HepG2 (cell line): ENCODE measurements around the gene PSIP1.

ENCODE experiments used
- CREM ChIP-seq, 2 experiments: sonication (generic) in 1 of 2; formaldehyde crosslinking in 1 of 2; IDR thresholded peaks; 2 replicates each; pipeline versions ENCODE4 v1.4.0 to v1.6.1; 2016 to 2020; ENCODE audit warnings: antibody characterized with exemption in 1 of 2, mild to moderate bottlenecking in 1 of 2, missing genetic modification reagents in 1 of 2
- HINFP ChIP-seq: sonication (generic); formaldehyde crosslinking; IDR thresholded peaks from 2 replicates; pipeline ENCODE4 v1.4.0; 2020; ENCODE audit warnings: low read depth, mild to moderate bottlenecking, missing genetic modification reagents
- MAX ChIP-seq: IDR thresholded peaks from 2 replicates; pipeline ENCODE4 v1.6.1; 2012; ENCODE audit warnings: inconsistent platforms
- NFIC ChIP-seq: IDR thresholded peaks from 2 replicates; pipeline ENCODE4 v1.6.1; 2012; ENCODE audit warnings: mild to moderate bottlenecking, low read length, inconsistent platforms
- RCOR2 ChIP-seq: IDR thresholded peaks from 2 replicates; pipeline ENCODE4 v1.6.1; 2016; ENCODE audit warnings: missing biosample characterization, missing genetic modification reagents
- SMC3 ChIP-seq: IDR thresholded peaks from 2 replicates; pipeline ENCODE4 v1.6.1; 2011; ENCODE audit warnings: low read length, improper control_type of control experiment
- SMYD3 ChIP-seq: sonication (generic); formaldehyde crosslinking; IDR thresholded peaks from 2 replicates; pipeline ENCODE4 v1.8.1; 2023; ENCODE audit warnings: mild to moderate bottlenecking, missing genetic modification reagents
- SP1 ChIP-seq, 2 experiments: fragments of 450-650 bp in 1 of 2; sonication (generic) in 1 of 2; formaldehyde crosslinking in 1 of 2; IDR thresholded peaks; 2 replicates each; pipeline versions ENCODE4 v1.4.0 to v1.6.1; 2016 to 2020; ENCODE audit warnings: missing genetic modification reagents in 1 of 2
- STAG1 ChIP-seq: sonication (generic); formaldehyde crosslinking; IDR thresholded peaks from 2 replicates; pipeline ENCODE4 v1.4.0; 2020; ENCODE audit warnings: missing genetic modification reagents
- ZNF143 ChIP-seq: sonication (generic); formaldehyde crosslinking; IDR thresholded peaks from 2 replicates; pipeline ENCODE4 v1.4.0; 2020; ENCODE audit warnings: missing genetic modification reagents
- ZNF761 ChIP-seq: sonication (generic); formaldehyde crosslinking; conservative IDR thresholded peaks from 2 replicates; pipeline ENCODE4 v1.4.0; 2020; ENCODE audit warnings: mild to moderate bottlenecking, missing genetic modification reagents
- ZNF839 ChIP-seq: sonication (generic); formaldehyde crosslinking; IDR thresholded peaks from 2 replicates; pipeline ENCODE4 v1.4.0; 2020; ENCODE audit warnings: missing genetic modification reagents, mild to moderate bottlenecking, borderline replicate concordance
- TF ChIP-seq, protein P1 (sequence below): sonication (generic); formaldehyde crosslinking; IDR thresholded peaks from 2 replicates; pipeline ENCODE4 v1.4.0; 2020; ENCODE audit warnings: missing genetic modification reagents

- TF ChIP-seq ZNF143 (no peak), STAG1 (CRISPR knock-in tag) (no peak), ZNF761 (CRISPR knock-in tag) (no peak), SMC3 (no peak), RCOR2 (CRISPR knock-in tag) (no peak), CREM (IDR thresholded peaks at IDR 0.05) (no peak), CREM (CRISPR knock-in tag; IDR thresholded peaks at IDR 0.05) (no peak), SP1 (IDR thresholded peaks at IDR 0.05) (no peak), SP1 (CRISPR knock-in tag; IDR thresholded peaks at IDR 0.05) (no peak), ZNF839 (CRISPR knock-in tag) (no peak), NFIC (no peak), MAX (no peak), HINFP (CRISPR knock-in tag) (no peak), SMYD3 (CRISPR knock-in tag) (no peak)
- TF ChIP-seq, protein P1, sequence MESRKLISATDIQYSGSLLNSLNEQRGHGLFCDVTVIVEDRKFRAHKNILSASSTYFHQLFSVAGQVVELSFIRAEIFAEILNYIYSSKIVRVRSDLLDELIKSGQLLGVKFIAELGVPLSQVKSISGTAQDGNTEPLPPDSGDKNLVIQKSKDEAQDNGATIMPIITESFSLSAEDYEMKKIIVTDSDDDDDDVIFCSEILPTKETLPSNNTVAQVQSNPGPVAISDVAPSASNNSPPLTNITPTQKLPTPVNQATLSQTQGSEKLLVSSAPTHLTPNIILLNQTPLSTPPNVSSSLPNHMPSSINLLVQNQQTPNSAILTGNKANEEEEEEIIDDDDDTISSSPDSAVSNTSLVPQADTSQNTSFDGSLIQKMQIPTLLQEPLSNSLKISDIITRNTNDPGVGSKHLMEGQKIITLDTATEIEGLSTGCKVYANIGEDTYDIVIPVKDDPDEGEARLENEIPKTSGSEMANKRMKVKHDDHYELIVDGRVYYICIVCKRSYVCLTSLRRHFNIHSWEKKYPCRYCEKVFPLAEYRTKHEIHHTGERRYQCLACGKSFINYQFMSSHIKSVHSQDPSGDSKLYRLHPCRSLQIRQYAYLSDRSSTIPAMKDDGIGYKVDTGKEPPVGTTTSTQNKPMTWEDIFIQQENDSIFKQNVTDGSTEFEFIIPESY (CRISPR knock-in tag): no peak
Measured at GRCh38 chr9:15469406-15469805, 41.4 kb downstream of the PSIP1 start.
